GM19324 (cell line): ENCODE measurements around the gene HIVEP3.
"Not testable (repeated sequence)": the region's sequence is repeated elsewhere in the genome, so short reads cannot be mapped to it uniquely, and the experiment has no call there.

Source experiments
- ATAC-seq: cut with Tn5 transposase; IDR thresholded peaks from one replicate; pipeline ENCODE4 v1.9.1; 2021; ENCODE audit warnings: mild to moderate bottlenecking, moderate library complexity; ENCODE audit not compliant: unreplicated experiment, low FRiP score

HIVEP3 gene

DNA sequence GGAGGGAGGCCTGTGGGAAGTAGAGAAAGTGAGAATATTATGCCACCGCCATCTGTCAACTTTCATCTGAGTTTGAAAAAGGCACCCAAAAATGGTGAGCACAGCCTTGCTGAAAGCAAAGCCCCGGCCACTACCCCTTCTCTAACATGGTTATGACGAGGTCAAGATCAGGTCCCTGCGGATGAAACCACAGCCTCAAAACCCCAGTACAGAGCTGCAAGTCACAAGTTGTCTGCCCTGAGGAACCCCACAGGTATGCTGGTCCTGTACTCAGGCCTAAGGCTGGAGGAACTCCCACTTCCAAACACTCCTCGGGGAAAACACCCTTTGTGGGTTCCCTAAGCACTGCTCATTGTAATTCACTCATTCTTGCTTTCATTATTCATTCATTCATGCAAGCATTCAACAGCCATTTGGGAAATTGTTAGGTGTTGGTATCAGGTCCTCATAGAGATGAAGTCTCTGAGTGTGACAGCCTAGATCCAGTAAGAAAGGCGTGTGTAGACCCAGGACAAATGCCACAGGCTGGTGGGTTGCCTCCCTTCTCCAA is 217.7 kb downstream of the HIVEP3 start:
- ATAC-seq: no peak

DNA sequence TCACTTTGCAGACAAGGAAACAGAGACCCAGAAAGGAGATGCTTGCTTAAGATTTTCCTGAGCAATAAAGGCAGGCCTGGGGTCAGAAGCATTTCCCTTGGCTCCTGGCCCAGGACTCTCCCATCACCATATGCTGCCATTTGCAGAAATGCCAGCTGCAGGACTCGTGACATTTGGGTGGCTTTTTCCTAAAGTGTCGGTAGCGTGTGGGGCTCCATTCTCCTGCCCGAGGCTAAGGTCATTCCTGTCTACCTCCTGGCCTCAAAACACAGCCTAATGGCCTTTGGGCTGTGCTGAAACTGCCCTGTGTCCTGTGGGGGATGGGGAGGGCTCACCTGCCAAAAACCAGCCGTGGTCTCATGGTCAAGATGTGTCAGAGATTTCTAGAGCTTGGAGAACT is 218.1 kb downstream of the HIVEP3 start:
- ATAC-seq: no peak

DNA sequence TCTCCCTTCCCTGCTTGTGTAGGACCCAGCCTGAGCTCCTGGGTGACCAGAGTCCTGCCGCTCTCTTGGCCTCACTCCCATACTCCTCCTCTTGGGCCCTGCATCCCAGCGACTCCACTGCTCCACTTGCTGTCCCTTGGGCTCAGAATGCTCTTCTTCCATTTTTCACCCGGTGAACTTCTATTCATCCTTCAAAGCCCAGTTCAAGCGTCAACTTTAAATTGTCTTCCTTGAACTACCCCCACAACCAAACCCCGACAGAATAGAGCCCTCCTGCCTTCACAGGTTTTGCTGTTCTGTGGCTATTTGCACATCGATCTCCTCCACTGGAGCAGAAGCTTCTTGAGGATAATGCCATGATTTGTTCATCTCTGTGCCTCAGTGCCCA is 218.9 kb downstream of the HIVEP3 start:
- ATAC-seq: no peak

DNA sequence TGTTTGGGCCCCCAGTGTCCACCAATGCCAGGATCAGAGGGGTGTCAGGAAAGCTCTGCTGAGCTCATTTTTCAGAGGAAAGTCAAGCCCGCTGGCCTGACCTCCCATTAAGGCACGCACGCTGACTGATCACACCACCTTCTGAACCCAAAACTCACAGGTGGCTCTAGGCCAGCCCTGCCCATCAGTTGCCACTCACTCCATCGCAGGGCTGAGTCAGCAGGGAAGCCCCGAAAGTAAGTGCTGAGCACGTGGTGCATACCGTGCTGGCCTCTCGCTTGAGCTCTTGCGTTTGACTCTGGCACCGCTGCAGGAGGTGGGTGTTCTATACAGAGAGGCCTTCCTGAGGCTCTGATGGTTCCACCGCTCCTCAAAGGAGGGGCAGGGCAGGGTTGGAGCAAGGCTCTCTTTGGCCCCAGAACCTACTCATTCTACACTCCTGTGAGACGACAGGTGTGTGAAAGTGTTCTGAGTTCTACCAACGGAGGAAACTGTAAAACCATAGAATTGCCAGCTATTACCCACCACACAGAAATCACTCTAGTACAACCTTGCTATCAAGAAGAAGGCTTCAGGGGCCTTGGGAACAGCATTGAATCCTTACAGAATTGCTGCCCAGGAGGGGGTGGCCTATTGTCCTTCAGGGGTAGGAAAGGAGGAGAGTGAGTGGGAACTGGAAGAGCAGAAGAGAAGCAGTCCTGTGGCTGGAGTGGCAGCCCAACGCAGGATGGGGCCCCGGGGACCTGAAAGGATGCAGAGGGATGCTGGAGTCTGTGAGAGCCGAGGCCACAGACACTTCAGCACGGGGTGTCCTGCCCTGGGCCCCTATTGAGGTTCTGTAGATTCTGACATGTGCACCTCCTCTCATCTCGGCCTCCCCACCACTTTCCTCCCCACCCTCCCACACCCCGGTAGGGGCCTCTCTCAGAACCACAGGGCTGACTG is 219.5 kb downstream of the HIVEP3 start:
- ATAC-seq: peak; percentile 83

DNA sequence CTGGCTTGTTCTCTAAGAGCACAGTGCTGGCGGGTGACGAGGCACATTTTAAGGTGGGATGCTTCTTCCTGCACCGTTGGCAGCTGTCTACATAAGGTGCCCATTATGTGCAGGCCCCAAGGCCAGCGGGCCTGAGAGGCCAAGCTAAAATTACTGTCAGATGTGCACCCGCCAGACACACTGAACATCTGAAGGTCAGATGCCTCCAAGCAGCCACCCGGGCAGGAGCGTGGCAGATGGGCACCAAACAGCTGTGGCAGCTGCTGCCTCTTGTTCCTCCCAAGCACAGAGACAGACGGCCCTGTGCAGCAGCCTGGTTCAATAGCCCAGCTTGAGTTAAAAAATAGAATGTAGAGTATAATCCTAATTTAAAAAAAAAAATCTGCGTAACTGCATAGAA is 222.3 kb downstream of the HIVEP3 start:
- no peak for ATAC-seq

DNA sequence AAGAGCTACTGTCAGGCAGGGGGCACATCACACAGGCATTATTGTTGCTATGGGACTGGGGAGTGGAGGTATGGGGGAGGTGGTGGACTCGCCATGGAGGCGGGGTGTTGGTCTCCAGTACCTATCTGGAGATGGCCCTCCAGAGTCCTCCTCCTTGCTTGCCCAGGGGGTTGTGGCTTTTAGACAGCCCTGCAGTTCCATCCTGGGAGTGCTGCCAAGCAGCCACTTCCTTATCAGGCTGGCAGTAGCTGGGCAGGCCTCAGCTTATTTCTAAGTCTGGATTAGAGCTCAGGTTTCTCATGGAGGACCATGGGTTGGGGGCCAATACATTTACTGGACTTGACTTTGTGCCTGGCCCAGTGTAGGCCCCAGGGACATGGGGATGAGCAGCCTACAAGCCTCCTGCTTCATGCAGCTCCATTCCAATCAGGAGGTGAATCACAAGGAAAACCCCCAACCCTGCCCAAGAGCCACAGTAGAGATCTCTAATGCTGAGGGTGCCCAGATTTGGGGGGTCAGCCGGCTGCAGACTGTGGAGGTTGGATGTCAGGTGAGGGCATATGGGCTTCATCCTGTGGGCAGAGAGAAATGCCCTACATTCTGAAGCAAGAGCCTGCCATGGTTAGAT is 223.5 kb downstream of the HIVEP3 start:
- ATAC-seq: no peak

DNA sequence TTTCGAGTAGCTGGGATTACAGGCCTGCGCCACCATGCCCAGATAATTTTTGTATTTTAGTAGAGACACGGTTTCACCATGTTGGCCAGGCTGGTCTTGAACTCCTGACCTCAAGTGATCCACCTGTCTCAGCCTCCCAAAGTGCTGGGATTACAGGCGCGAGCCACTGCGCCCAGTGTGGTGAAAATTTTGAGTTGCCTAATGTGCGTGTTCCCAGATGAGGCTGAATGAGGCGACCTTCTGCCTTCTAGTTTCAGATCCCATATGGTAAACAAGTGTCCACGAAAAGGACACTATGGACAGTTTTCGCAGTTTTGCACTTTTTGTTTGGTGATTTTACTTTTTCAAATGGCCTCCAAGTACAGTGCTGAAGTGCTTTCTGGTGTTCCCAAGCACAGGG is 226.8 kb downstream of the HIVEP3 start:
- not testable (repeated sequence) for ATAC-seq

DNA sequence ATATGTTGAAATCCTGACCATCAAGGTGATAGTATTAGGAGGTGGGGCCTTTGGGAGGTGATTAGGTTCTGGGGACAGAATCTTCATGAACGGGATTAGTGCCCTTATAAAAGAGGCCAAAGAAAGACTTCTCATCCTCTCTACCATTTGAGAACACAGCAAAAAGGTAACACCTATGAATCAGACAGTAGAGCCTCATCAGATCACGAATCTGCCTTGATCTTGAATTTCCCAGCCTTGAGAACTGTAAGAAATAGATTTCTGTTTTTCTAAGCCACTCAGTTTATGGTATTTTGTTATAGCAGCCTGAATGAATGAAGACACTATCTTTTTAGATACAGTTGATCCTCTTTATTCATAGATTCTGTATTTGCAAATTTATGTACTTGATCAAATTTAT is 227.3 kb downstream of the HIVEP3 start:
- ATAC-seq: no peak

DNA sequence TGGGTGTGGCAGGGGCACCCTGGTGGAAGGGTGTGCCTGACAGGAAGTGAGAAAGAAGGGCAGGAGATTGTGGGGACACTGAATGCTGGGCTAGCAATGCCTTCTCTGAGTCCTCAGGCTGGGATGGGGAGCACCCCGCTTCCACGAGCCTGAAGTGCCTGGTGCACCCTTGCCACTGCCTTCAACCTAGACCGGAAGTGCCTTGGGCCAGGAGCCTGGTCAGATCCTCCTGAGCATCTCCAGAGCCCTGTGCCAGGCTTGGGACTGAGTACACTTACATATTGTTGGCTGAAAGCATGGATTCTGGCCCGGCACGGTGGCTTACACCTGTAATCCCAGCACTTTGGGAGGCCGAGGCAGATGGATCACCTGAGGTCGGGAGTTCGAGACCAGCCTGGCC is 228.4 kb downstream of the HIVEP3 start:
- ATAC-seq: no peak

DNA sequence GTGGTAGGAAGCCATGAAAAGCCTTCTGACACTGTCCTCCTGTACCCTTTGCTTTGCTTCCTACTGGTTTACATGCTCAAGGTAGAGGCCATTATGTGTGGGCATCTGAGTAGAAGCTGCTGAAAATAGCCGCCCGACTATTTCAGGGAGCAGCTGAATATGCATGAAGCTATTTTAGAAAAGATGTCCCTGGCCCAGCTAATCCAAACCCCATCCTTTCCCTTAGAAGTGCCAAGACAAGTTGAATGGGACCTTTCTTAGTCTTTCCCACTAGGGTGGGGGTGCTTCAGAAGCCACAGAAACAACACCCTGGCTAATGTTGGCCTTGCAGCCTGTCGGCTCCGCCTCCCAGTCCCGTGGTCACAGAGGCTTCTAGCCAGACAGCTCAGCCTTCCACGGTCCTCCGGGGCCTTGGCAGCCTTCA is 229.2 kb downstream of the HIVEP3 start:
- no peak for ATAC-seq

DNA sequence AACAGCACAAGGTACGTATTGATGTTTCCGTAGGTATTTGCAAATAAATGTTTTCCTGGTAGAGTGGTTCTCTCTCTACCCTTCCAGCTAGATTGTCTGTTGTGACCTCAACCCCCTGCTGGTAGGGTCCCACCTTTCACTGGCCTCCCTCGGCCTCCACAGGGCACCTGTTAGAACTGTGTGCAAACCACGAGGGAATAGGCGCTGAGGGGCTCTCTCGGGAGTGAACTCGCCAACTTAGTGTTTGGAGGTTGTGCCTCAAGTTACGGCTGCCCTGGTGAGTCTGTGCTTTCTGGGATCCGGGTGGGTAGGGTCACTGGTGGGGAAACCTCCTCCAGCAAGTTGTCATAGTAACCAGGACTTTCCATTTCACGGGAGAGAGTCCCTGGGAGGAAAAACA is 229.6 kb downstream of the HIVEP3 start:
- ATAC-seq: no peak

DNA sequence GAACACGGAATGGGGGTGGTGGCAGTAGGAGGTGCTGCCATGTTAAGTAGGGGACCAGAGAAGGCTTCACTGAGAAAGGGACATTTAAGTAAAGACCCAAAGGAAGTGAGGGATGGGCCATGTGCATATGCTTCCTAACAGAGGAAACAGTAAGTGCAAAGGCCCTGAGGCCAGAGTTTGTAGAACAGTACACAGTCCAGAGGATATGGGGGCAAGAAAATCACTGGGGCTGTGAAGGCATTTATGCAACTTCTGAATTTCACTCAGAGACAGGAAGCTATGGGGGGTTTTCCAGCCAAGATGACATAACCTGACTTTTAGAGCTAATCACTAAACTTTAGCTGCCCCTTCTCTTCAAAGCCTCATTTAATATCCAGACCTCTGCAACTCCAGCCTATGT is 231.7 kb downstream of the HIVEP3 start:
- ATAC-seq: no peak

DNA sequence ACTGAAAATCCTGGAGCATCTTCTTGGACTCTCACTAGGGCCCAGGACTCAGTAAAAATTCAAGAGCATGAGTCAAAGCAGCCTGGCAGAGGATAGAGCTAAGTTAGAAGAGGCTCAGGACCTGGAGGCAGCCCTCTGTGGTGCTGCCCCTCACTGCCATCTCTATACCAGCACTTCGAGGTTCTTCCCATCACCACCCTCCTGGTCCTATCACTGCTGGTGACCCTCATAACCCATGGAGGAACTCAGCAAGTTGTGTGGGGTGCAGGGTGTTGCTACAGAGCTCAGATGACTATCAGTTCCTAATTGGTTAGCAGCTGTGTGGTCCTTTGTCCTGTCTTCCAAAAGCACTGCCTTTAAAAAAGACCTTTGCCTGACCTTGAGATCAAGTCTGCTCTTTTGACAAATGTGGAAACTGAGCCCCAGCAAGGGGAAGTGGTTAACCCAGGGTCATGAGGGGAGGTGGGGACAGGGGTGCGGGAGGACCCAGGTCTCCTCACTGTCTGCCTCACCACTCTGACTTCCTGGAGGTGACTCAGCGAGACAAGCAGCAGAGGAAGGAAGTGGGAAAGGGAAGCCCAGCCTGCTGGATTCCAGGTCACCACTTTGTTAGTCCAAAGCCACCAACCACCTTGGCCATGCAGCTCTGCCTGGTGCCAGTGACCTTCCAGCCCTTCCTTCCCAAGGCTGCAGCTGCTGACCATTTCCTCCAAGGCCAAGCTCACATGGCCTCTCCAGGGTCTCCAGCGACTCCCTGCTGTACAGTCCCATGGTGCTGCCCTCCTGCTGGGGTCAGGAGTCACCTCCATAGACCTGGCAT is 234.8 kb downstream of the HIVEP3 start:
- no peak for ATAC-seq

DNA sequence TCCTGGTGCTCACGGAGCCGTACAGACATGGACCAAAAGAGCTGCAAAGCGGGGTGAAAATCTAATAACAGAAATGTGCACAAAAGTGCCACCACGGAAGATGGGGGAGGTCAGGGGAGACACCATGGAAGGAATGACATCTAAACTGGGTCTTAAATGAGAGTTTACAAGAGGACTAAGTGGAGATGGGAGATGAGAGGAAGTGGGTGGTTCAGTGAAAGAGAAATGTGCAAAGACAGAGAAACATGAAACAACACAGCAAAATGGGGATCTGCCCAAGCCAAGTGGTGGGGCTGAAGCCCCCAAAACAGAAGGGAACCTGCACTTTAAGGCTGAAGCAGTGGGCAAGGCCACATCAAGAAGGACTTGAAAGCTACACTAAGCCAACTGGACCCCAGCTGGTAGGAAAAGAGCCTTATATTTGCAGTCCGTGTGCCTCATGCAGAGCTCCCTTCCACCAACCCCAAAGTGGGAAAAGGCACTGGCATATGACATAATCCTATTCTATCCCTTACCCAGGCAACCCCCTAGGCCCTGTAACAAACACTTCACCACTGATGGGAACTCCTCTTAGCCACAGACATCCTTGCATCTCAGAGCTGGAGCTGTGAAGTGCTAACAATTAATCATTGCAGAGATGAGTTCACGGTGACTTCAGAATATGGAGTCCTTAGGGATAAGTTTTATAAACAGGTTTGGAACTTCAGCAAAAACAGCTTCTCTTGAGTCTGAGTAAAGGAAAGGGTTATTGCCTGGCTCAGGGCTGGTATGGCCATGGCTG is 235.7 kb downstream of the HIVEP3 start:
- ATAC-seq: no peak

DNA sequence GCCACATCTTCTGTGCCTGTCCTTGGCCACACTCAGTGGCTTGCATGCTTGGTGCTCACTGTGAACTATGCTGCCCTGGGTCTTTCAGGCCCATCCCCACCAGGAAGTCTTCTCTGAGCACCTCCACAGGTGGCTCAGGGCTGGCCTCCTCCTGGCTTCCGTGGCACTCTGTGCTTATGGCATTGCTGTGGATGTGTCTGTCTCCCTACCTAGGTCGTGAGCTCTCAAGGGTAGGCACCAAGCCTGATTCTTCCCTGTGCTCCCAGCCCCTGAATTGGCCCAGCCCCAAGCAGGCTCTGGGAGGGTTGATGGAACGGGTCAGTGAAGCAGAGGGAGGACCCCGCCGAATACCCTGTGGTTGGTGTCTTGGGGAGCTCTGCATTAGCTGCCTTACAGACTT is 236.6 kb downstream of the HIVEP3 start:
- ATAC-seq: no peak

DNA sequence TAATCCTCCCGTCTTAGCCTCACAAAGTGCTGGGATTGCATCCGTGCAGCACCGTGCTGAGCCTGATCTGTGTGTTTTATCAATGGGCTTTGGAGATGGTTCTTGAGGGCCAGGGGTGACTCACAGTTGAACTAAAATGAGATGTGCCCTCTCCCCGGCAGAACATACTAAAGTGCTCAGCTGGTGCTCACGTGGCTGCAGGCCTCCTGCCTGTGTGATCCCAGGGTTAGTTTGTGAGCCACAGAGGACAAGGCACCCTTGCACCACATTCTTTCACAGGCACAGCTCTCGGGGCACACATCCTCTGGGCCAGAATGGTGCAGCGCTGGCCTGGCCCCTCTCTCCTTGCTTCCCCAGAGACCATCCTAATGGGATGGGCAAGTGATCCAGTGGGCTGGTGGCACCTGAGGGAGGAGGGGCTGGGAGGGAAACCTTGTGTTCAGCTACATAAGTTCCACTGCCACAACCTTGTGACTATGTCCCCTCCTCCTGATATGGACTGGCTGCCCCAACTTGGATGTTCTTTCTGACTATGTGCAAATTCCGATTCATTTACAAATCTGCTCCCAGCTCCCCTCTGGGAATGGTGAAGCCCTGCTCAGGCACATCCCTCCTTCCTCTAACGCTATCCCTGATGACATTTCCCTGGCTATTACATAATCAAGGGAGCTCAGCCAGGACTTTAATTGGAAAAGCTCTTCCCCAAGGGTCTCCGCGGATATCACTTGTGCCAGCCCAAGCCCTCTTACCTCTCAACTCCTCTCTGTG is 237.2 kb downstream of the HIVEP3 start:
- ATAC-seq: no peak

DNA sequence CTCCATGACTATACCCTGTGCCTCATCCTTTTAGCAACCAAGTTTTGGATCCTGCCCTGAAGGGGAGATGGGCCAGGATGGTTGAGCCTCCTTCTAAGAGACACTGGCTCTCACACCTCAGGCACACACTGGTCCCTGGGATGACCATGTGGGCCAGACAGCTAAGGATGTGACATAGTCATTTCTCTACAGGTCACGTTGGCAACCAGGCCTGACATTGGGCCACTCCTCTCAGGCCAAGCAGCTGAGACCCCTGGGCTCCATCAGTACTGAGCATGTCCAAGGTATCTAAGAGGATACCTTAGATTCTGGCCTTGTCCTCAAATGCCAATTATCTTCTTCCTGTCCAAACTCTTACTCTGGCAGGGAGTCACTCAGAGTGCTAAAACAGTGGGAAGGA is 238.7 kb downstream of the HIVEP3 start:
- no peak for ATAC-seq

DNA sequence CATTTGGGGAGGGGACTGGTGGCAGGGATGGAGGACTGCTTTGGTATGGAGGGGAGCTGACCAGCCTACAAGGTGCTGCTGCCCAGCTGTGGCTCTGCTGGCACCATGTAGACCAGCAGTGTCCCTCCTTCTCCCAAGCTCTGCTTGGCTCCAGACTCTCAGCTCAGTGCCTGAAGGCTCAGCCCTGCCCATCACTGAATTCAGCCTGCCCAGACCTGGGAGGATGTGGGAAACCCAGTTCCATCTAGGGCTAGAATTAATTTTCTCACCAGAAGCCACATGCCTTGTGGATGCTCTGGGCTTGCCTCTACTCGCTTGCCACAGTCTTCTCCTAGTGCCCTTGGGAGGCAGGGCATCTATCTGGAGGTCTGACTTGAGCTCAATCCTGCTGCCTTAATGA is 239.2 kb downstream of the HIVEP3 start:
- no peak for ATAC-seq

DNA sequence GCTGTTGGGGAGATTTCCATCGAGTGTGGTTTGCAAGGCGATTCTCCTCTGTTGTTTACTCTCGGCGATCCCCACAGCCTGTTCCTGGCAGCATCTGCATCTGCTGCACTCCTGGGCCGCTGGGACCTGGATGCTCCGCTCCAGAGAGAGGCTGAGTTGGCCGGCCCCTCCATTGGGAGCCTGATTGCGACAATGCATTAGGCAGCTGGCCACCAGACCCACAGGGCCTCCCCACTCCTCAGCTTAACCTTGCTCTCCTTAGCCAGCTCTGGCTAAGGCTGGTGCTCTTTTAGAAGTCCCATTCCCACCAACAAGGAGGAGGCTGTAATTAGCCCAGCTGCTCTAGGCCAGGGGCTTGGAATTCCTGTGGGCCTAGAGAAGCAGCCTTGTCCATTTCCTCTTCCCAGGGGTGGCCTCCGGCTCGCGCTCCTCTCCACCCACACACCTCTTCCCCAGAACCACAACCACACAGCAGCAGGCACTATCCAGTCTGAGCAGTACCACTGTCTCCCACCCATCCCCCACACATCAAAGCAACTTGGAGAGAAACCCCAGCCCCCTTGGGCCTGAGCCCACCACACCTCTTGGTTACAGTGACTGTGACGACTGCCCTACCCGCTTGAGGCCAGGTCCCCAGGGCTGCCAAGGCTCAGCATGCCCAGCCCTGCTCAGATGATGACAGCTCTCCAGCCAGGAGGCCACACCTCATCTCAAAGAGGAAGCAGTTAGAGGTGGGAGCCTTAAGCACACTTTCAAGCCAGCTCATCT is 240.4 kb downstream of the HIVEP3 start:
- no peak for ATAC-seq
